Activated T-cell treated with anti-CD3 and anti-CD28 coated beads for 24 hours (primary cell): Measurements from ENCODE around the gene MBP.
"Not testable (repeated sequence)": the region's sequence is repeated elsewhere in the genome, so short reads cannot be mapped to it uniquely, and the experiment has no call there.

Experiments used
- DNase-seq: peaks from one replicate; pipeline ENCODE4 v3.0.0-alpha.2; 2020; ENCODE audit warnings: low read depth

The MBP gene

GRCh38 chr18:76970770-76971559, 161.6 kb downstream of the MBP start:
- no peak for DNase-seq

DNA sequence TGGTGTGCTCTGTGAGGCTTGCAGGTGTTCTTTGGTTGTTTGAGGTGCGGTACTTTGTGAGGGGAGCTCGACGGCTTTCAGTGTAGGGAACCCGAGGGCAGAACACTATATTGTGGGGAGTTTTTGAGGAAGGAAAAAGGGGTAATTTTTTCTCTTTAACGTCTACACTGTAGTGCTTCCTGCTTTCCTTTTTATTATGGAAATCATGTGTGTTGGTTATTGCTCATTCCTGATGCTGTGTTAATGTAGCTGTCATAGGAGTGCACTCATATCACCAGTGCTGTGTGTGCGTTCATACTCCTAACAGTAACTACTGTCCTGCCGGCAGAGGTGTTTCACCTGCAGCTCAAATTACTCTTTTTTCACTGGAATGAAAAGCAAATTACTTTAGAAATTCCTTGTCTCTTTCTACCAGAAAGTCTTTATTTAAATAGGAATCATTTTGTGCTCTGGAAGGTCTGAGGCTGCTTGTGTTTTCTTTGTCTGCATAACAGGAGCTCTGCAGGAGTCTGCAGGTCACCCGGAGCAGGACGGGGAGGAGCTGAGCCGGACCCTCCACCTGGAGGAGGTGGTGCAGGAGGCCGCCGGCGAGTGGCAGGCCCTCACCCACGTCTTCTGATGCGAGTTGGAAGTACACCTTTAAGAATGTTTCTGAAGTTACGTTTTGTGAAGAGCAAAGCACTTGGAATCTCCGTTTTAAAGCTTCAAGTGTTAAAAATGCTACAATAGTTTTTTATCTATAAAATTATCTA, 164.7 kb downstream of the MBP start:
- no peak for DNase-seq

- not testable (repeated sequence) for DNase-seq
Observed at GRCh38 chr18:76967299-76967698, 165.3 kb downstream of the MBP start.

DNA sequence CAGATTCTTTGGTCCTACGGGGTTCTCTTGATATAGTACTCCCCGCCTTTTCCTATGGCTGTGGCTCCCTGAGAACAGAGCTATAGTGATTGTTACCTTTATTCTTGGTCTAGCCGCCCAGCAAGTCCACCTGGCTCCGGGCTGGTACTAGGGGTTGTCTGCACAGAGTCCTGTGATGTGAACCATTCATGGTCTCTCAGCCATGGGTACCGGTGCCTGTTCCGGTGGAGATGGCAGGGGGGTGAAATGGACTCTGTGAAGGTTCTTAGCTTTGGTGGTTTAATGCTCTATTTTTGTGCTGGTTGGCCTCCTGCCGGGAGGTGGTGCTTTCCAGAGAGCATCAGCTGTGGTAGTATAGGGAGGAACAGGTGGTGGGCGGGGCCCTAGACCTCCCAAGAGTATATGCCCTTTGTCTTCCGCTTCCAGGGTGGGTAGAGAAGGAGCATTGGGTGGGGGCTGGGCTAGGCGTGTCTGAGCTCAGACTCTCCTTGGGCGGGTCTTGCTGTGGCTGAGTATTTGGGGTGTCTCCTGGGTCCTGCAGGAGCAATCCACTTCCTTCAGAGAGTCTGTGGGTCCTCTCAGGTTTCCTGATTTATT, 166.9 kb downstream of the MBP start:
- DNase-seq = not testable (repeated sequence)

- DNase-seq = no peak
Observed at GRCh38 chr18:76963936-76964335, 168.6 kb downstream of the MBP start.

- DNase-seq = no peak
Observed at GRCh38 chr18:76962851-76963250, 169.7 kb downstream of the MBP start.

- DNase-seq = no peak
Observed at GRCh38 chr18:76960528-76961035, 172.0 kb downstream of the MBP start.

DNA sequence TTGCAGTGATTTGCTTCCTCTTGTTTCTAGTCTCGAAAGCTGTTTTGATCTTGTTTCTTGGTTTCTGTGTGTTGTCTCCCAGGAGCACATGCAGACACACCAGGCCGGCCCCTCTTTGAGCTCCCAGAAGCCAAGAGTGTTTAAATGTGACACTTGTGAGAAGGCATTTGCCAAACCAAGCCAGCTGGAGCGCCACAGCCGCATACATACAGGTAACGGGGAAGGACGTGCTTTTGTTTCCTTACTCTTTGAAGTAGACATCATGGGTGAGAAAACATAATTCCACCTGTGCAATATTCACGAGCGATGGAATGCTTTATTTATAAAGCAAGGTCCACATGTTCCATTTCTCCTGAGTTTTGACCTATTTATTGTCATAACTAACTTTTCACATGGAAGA, 173.0 kb downstream of the MBP start:
- DNase-seq = no peak

GRCh38 chr18:76958692-76959341, 173.8 kb downstream of the MBP start:
- no peak for DNase-seq

DNA sequence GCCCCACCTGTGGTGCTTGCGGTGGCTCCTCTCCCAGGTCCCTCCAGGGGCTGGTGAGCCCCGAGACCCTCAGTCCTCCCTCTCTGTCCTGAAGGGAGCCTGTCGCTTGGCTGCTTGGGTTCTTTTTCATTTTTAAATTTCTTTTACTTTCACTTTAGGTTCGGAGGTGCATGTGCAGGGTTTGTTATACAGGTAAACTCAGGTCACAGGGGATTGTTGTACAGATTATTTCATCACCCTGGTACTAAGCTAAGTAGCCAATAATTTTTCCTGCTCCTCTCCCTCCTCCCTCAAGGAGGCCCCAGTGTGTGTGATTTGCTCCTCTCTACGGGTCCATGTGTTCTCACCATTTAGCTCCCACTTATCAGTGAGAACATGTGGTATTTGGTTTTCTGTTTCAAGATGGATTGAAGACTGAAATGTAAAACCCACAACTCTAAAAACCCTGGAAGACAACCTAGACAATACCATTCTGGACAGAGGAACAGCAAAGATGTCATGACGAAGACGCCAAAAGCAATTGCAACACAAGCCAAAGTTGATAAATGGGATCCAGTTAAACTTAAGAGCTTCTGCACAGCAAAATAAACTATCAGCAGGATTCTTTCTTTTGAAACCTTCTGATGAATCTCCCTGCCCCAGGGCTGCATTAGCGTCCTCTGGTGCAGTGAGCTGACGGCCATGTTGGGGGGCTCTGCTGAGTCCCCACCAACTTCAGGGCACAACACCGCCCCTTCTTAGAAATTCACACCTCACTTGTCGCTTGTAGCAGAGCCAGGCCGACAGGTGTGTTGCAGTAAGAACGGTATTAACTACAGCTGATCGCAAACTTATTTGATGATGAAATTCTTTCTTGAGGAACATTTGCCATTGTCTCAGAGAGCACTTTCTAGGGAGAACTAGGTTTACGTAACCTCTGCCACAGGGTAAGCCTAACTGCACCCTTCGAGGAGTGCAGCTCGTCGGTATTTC, 174.9 kb downstream of the MBP start:
- DNase-seq = no peak

GRCh38 chr18:76956648-76957047, 175.9 kb downstream of the MBP start:
- DNase-seq = no peak

GRCh38 chr18:76955524-76956170, 176.9 kb downstream of the MBP start:
- DNase-seq = no peak

DNA sequence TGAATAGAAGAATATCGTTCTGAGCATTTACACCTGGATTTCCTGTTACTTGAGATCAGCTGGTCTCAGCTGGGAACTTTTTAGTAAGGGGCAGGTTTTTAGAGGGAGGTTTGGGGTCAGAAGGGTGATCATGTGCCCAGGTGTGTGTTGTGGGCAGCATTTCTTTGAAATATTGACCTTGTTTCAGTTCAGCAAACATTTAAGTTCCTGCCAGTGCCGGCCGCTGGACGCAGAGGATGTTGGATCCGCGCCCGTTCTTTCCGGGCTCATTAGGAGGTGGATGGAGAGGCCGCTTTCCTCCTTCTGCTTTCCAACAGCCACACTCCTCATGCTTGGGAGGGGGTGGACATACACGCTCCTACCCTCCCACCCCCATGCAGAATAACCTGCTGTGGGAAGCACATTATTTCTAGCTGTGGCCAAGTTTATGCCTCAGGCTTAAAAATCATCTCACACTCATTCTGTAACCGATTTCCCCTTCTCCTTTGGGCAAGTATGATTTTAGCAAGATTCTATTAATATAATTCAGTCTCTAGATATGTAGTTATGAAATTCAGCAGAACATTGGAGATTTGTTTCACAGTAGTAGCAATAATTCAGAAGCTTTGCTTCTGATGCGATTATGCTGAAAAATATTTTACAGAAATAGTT, 178.9 kb downstream of the MBP start:
- DNase-seq = no peak

GRCh38 chr18:76953156-76953555, 179.4 kb downstream of the MBP start:
- no peak for DNase-seq

GRCh38 chr18:76952747-76953146, 179.8 kb downstream of the MBP start:
- DNase-seq = no peak

- DNase-seq = no peak
Observed at GRCh38 chr18:76951456-76952247, 180.9 kb downstream of the MBP start.

DNA sequence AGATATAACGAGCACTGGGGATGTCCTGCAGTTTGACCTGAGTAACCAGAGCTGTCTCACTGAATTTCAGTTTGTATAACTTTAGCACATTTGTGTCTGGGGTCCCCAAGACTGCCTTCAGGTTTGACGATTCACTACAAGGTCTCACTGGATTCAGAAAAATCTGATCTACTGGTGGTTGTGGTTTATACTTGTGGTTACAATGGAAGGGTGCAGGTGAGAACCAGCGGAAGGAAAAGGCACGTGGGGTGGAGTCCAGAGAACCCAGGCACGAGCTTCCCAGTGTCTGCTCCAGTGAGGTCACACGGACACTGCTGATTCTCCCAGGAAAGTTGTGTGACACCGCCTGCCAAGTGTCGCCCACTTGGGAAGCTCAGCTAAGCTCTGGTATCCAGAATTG, 184.2 kb downstream of the MBP start:
- DNase-seq = no peak

- not testable (repeated sequence) for DNase-seq
Observed at GRCh38 chr18:76944346-76944745, 188.2 kb downstream of the MBP start.
